Gastroesophageal sphincter (tissue), 3 donors: ENCODE data around the gene HYAL2.

Experiments used
- EP300 ChIP-seq: sonication (generic); formaldehyde crosslinking; IDR thresholded peaks from one replicate; pipeline ENCODE4 v1.6.1; 2017; ENCODE audit warnings: antibody characterized with exemption, mild to moderate bottlenecking
- POLR2A ChIP-seq, 2 donors: fragments of 450-650 bp; IDR thresholded peaks; one replicate each; pipeline ENCODE4 v1.6.1; 2017; ENCODE audit warnings: antibody characterized with exemption in 2 of 2, mild to moderate bottlenecking in 2 of 2, moderate library complexity in 1 of 2
- TF ChIP-seq, protein P1 (sequence below), 4 experiments: fragments of 200-600 bp in 2 of 4; fragments of 450-650 bp in 2 of 4; sonication (generic) in 1 of 4; IDR thresholded peaks; one replicate each; pipeline ENCODE4 v1.5.1; 2017 to 2019; ENCODE audit warnings: antibody characterized with exemption in 4 of 4, mild to moderate bottlenecking in 2 of 4, moderate library complexity in 2 of 4

DNA sequence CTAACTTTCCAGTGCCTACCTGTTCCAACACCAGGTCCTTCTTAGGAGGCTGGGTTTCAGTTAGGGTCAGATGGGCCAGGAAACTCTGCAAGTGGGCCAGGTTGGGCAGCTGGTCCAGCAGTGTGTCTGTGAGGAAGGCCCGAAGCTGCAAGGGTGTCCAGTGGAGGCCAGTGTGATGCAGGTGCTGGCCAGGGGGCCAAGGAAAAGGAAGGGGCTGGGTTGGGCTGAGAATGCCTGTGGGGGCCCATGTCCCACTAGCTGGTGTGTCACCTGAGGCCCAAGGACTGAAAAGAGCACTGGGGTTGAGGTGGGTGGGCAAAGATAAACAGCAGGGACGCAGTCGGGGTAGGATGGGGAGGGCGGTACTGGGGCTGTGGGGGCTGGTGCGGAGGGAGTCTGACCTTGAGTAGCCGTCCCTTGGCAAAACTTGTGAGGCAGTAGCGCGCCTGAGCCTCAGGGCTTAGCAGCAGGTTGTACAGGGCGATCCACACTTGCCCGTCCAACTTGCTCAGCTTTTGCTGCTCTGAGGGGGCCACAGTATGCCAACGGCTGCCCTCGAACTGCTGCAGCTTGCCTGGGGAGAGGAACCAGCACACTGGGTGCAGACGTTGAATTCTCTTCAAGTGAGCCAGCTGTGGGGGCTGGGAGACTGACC is 19.6 kb upstream of the HYAL2 start:
- TF ChIP-seq, protein P1, sequence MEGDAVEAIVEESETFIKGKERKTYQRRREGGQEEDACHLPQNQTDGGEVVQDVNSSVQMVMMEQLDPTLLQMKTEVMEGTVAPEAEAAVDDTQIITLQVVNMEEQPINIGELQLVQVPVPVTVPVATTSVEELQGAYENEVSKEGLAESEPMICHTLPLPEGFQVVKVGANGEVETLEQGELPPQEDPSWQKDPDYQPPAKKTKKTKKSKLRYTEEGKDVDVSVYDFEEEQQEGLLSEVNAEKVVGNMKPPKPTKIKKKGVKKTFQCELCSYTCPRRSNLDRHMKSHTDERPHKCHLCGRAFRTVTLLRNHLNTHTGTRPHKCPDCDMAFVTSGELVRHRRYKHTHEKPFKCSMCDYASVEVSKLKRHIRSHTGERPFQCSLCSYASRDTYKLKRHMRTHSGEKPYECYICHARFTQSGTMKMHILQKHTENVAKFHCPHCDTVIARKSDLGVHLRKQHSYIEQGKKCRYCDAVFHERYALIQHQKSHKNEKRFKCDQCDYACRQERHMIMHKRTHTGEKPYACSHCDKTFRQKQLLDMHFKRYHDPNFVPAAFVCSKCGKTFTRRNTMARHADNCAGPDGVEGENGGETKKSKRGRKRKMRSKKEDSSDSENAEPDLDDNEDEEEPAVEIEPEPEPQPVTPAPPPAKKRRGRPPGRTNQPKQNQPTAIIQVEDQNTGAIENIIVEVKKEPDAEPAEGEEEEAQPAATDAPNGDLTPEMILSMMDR (IDR thresholded peaks at IDR 0.05) = no peak
- no peak for TF ChIP-seq POLR2A (IDR thresholded peaks at IDR 0.05)
- TF ChIP-seq EP300 = no peak
